ENCODE data around the gene CEP162.

DNA sequence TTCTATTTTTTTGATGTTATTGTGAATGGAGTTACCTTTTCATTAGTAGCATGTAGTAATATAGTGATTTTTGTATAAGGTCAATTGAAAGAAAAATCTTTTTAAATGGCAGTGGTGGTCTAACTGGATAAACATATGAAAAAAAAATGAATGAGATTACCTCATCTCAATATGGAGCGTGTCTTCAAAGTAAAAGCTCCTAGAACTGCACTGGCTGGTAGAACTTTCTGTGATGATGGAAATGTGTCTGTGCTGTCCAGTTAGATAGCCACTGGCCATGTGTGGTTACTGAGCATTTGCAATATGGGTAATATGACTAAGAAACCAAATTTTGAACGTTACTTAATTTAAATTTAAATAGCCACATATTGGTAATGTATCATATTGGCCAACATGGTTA, 149.8 kb downstream of the CEP162 start:
- TF ChIP-seq, protein P1, sequence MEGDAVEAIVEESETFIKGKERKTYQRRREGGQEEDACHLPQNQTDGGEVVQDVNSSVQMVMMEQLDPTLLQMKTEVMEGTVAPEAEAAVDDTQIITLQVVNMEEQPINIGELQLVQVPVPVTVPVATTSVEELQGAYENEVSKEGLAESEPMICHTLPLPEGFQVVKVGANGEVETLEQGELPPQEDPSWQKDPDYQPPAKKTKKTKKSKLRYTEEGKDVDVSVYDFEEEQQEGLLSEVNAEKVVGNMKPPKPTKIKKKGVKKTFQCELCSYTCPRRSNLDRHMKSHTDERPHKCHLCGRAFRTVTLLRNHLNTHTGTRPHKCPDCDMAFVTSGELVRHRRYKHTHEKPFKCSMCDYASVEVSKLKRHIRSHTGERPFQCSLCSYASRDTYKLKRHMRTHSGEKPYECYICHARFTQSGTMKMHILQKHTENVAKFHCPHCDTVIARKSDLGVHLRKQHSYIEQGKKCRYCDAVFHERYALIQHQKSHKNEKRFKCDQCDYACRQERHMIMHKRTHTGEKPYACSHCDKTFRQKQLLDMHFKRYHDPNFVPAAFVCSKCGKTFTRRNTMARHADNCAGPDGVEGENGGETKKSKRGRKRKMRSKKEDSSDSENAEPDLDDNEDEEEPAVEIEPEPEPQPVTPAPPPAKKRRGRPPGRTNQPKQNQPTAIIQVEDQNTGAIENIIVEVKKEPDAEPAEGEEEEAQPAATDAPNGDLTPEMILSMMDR (conservative IDR thresholded peaks at IDR 0.05; ENCODE audit: low read depth, low read length) = no peak
- TF ChIP-seq EZH2 (IDR thresholded peaks at IDR 0.05; ENCODE audit: borderline replicate concordance, low read depth, low read length, poor library complexity, severe bottlenecking) = no peak

Data from A673 (cell line).